ENCODE measurements around the gene TAF5L.
"Not testable (repeated sequence)": the region's sequence is repeated elsewhere in the genome, so short reads cannot be mapped to it uniquely, and the experiment has no call there.

The TAF5L gene

DNA sequence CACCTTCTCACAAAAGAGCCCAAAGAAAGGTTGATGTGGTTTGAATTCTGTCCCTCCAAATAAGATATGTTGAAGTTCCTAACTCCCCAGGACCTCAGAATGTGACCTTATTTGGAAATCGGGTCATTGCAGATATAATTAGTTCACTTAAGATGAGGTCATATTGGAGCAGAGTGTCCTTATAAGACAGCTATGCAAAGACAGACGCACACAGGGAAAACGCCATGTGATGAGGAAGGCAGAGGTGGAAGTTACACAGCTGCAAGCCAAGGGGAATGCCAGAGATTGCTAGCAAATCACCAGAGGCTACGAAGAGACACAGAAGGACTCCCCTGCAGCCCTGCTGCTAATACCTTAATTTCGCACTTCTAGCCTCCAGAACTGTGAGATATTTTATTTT, 62.2 kb downstream of the TAF5L start:
- DNase-seq: no peak

- DNase-seq: no peak
Observed at GRCh38 chr1:229563241-229563640, 62.7 kb downstream of the TAF5L start.

DNA sequence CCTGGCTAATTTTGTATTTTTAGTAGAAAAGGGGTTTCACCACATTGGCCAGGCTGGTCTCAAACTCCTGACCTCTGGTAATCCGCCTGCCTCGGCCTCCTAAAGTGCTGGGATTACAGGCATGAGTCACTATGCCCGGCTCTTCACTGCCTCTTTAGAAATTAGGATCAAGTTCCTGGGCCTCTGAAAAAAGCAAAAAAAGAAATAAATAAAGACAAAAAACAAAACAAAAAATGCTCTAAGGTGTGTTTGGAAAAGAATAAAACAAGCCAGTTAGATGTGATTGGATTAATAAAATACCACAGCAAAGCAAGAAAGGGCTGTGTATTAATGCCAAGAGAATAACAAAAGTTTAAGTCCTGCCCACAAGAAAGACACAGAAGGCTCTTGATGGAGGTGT, 63.2 kb downstream of the TAF5L start:
- DNase-seq: no peak

GRCh38 chr1:229561141-229561540, 64.8 kb downstream of the TAF5L start:
- DNase-seq: no peak

- DNase-seq: not testable (repeated sequence)
Observed at GRCh38 chr1:229560124-229560523, 65.8 kb downstream of the TAF5L start.

DNA sequence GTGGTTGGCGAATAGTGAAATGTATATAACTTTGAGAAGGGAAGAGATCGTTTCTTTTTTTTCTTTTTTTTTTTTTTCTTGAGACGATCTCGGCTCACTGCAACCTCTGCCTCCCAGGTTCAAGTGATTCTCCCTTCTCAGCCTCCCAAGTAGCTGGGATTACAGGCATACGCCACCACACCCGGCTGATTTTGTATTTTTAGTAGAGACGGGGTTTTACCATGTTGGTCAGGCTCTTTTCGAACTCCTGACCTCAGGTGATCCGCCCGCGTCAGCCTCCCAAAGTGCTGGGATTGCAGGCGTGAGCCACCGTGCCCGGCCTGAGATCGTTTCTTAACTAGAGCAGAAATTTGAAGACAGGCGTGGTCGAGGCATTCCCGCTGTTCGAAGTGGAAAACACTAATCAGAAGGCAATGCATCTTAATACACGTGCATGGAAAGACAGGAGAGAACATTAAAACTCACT, 66.6 kb downstream of the TAF5L start:
- not testable (repeated sequence) for DNase-seq

DNA sequence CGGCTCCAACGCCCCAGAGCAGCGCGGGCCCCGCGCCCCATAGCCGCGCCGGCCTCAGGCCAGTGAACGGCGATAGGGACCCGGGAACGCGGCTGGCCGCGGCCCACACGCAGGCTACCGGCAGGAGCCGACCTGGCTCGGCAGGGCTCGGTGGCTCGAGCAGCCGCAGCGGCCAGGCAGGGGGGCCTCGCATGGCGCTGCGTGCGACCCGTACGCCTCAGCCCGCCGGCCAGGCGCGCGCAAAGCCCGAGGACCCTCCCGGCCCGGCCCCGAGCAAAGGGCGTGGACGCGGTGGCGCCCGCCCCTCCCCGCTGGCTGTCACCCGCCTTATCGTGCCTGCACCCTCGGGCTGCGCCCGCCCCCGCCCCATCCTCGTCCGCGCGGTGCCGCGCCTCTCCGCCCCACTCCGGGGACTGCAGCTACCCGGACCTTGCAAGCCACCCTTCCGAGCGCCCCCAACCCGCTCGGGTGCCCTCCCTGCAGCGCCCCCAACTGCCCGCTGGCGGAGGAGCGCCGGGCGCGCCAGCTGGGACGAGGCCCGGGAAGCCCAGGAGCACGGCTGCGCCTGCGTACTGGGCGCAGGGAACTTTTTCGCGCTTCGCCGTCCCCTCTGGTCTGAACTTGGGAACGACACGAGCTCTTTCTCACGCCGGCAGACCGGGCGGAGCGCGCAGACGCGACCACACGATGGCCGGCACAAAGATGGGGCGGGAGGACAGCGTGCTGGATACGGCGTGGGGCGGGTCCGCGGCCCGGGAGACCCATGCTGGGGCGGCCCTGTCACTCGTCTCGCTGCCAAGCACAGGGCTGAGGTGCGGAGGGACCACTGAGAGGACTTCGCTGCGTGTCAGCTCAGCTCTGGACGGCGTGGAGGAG, 67.2 kb downstream of the TAF5L start, which contains the start of gene ABCB10:
ABCB10 (minus strand) TSS at position 248 of the 876 bp plus-strand sequence; CDS start at position 193, 55 bp downstream.
- peak; percentile 98 for DNase-seq

- peak; percentile 47 for DNase-seq
Observed at GRCh38 chr1:229557913-229558414, 68.0 kb downstream of the TAF5L start.

DNA sequence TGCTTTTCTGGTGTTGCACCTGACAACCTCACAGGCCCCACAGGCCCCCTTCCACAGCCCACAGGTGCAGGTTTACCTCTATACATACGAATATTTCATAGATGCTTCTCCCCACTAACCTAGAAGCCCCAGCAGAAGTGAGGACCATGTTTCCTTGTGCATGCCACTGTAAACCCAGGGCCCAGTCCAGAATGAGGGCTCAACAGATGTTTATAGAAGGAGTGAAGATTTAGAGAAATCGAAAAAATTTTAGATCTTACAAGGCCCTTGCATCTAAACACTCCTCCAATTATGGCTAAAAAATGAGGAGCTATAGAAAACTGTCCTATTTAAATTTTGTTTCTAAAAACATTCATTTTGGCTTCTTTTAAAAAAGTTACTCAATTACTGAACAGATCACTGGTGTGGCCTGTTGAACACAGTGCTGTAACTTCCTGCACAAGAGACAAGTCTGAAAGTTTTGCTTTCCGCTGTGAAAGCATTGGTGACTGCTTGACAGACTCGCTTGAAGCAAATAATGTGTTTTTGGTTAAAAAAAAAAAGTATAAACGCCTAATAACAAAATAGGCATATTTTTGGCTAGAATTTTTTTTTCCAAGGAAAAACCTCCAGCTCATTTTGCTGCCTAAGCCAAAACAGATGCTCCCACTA, 68.6 kb downstream of the TAF5L start:
- DNase-seq: no peak

DNA sequence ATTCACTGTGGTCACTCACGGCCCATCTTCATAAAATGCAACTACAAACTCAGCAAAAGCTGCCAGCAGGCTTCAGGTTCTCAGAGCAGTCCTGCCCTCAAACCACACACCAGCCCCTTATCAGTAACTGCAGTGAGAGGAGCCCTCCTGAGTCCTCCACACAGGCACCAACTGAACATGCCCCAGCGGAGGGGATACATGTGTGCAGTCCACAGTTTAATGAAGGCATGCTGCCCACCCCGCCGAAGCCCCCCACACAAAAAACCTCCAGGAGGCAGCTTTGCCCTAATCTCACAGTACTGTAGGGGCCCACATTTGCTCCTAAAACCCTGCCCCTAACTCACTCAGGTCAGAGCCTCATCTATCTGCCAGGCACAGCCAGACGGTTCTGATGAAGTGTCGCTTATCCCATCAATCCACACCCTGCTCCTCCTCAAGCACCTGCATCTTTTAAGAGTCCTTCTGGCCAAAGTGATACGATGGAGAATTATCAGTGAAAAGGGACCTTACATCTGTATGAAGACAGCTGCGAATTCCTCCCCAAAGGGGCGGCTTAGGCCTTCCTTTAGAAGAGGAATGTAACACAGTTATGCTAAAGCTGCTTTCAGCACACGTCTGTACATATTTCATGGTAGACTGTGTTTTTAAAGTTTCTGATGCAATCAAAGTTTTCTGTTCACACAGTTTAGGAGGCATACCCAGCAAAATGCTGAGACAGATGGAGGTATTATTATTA, 70.9 kb downstream of the TAF5L start:
- DNase-seq: no peak

DNA sequence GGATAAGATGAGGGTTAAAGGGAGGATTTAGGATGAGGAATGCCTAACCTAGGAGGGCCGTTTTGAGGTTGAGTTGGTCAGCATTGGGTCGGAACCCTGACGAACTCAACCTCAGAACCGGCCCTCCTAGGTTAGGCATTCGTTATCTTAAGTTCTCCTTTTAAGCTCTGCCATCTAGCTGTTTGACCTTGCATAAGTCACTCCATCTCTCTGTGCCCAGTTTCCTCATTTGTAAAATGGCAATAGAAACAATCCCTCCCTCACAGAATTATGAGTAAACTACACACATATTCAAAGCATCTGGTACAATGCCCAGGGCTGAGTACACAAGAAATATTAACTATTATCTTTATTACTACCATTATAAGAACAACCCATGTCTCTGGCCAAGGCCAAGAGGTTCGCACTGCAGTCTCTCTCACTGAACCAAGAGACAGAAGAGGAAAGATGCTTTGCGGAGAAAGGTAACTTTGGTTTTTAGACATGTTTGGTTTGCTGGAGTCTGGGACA, 72.2 kb downstream of the TAF5L start:
- no peak for DNase-seq

GRCh38 chr1:229552732-229553131, 73.2 kb downstream of the TAF5L start:
- no peak for DNase-seq

GRCh38 chr1:229550812-229551567, 74.9 kb downstream of the TAF5L start:
- no peak for DNase-seq

DNA sequence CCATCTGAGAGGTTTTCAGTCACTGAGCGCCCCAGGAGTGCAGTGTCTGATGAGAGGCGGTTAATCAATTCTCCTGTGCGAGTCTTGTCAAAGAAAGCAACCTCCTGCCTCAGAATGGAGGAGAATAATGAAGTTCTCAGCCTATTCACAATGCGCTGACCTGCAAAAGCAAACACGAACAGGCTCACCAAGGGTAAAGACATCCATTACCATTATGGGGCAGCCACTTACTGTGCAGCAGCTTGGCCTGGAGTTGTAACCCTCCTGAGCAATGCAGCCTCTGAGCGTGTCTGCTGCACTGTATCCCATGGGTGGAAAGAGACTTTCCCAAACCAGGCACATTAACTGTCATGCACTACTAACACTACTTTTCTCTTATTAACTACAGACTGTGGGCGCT, 78.4 kb downstream of the TAF5L start:
- DNase-seq: no peak

DNA sequence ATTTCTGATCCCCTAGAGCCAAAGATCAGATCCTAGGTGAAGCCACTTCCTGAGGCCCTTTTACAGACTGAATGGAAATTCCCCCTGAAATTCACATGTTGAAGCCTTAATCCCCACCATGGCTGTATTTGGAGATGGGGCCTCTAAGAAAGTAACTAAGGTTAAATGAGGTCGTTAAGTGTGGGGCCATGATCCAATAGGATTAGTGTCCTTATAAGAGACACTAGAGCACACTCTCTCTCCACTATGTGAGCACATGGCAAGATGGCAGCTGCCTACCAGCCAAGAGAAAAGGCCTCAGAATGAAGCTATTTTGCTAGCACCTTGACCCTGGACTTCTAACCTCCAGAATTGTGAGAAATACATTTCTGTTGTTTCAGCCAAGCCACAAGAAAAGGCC, 81.3 kb downstream of the TAF5L start:
- no peak for DNase-seq

Measured in left hindlimb (tissue), 1 donor.